ENCODE measurements around the gene GRIK1.

The GRIK1 gene

DNA sequence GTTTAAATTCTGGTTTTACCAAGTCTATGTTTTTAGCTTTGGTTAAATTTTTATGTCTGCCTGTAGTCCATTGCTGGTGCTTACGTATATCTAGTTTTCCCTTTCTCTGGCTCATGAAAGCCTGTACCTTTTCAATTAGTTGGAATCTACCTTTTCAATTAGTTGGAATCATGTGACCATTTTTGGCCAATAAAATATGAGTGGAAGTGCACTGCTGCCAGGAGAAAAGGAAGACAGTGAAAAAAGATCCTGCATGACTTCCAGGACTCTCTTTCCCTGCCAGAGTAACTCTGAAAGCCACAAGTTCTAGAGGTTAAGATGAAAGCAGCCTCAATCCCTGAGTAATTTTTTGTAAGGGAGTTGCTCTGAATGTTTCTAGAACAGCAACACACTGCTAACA lies 2.2 kb upstream of the GRIK1 start:
- H3K4me3 Mint-ChIP-seq, result no peak overlapping the region
- no peaks in the 10 kb centered on the region for H3K36me3 Mint-ChIP-seq (ENCODE audit: low read depth)
- H3K27ac Mint-ChIP-seq, result no peak overlapping the region
- no peaks in the 10 kb centered on the region for H3K9me3 Mint-ChIP-seq
- DNase-seq (ENCODE audit: low spot score), result no peak
- H3K27me3 Mint-ChIP-seq (ENCODE audit: low read depth), result peaks cover 36% of the 10 kb centered on the region
- no peaks in the 10 kb centered on the region for H3K4me1 Mint-ChIP-seq (ENCODE audit: low read depth)

DNA sequence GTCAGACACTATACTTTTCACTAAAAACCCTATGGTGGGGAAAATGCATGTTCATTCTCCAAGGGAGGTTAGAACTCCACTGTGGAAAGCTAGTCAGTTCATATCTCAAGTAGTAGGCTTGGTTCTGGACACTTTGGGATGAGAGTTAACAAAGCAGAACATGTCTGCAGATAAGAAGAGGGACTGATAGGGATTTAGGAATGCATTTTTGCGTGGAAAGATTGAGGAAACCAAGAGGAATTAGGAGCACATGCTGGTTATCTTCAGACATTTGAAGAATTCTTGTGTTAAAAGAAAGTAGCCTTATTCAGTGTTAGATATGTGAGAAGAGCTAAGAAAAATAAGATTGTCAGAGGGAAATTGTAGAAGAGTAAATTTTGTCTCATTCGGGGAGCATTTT lies 1.2 kb upstream of the GRIK1 start:
- no peaks in the 10 kb centered on the region for H3K4me1 Mint-ChIP-seq (ENCODE audit: low read depth)
- H3K27ac Mint-ChIP-seq, result no peak overlapping the region
- no peak for DNase-seq (ENCODE audit: low spot score)
- no peaks in the 10 kb centered on the region for H3K9me3 Mint-ChIP-seq
- H3K36me3 Mint-ChIP-seq (ENCODE audit: low read depth), result no peaks in the 10 kb centered on the region
- no peak overlapping the region for H3K4me3 Mint-ChIP-seq
- H3K27me3 Mint-ChIP-seq (ENCODE audit: low read depth), result peaks cover 36% of the 10 kb centered on the region

DNA sequence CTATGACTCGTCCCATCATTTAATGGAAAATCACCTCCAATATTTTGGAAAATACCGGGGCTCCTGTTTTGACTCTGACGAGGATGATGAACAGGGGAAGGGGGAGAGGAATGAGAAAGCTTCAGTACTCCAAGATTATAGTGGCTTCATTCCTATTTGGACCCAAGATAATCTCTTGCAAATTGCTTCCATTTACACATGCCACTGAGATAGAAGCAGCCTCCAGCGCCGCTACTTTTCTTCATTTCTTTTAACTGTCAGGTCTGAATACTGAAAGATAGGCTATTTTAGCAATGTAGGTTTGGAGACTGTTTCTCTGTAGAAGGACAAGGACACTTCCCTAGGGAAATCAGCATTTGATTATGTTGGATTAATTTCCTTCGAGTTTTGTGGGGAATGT lies 565 bp upstream of the GRIK1 start:
- Mint-ChIP-seq H3K4me3 (no peak overlapping the region), H3K36me3 (ENCODE audit: low read depth) (no peaks in the 10 kb centered on the region), H3K27me3 (ENCODE audit: low read depth) (peaks cover 36% of the 10 kb centered on the region), H3K4me1 (ENCODE audit: low read depth) (no peaks in the 10 kb centered on the region), H3K9me3 (no peaks in the 10 kb centered on the region), H3K27ac (no peak overlapping the region)
- DNase-seq (ENCODE audit: low spot score), result no peak

DNA sequence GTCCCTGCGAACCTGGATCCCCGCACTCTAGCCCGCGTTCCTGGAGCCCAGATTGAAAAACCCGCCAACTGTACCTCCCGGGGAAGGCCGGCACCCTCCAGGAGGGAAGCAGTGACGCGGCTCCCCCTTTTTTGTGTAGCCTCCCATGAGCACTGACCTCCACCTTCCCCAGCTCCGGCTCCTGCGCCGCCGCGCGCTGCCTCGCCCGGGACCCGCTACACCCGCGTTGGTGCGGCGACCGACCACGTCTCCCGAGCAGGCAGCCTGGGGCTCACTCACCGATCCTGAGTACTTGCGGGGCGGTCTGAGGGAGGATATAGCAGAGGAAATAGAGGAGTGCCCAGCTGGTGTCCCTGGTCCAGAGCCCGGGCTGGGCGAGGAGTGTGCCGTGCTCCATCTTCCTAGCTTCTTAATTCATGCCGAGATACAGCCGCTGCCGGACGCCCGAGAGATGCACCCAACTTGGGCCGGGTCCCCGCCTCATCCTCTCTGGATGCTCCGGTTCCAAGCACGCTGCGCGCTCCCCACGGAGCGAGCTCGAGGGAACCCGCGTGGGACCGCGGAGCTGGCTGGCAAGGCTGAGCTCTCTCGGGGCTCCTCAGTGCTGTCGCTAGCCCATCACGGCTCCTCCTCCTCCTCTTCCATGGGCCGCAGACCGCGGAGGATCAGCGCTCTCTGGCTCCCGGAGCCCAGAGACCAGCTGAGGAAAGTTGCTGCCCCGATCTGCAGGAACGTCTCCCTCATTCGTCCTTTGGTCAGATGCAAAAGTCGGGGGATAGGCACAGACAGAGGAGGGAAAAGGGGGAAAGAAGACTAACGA lies 482 bp downstream of the GRIK1 start:
- no peak overlapping the region for H3K4me3 Mint-ChIP-seq
- H3K4me1 Mint-ChIP-seq (ENCODE audit: low read depth), result no peaks in the 10 kb centered on the region
- DNase-seq (ENCODE audit: low spot score), result no peak
- H3K27ac Mint-ChIP-seq, result no peak overlapping the region
- H3K27me3 Mint-ChIP-seq (ENCODE audit: low read depth), result peaks cover 36% of the 10 kb centered on the region
- no peaks in the 10 kb centered on the region for H3K9me3 Mint-ChIP-seq
- H3K36me3 Mint-ChIP-seq (ENCODE audit: low read depth), result no peaks in the 10 kb centered on the region

DNA sequence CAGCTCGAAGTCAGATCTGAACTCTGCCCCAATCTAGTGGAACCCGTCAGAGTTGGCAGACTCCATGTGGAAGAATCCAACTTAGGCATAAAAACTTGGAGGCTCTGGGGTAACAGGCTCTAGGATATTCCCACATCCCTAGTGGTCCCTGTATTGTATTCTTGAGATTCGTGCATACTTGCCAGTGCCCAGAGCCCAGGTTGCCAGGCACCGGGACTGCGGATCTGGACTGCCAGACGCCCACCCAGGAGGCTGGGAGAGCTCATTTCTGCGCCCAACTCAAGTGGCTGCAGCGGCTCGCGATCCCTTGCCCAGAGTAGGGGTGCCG lies 1.1 kb downstream of the GRIK1 start:
- Mint-ChIP-seq H3K36me3 (ENCODE audit: low read depth) (no peaks in the 10 kb centered on the region), H3K9me3 (no peaks in the 10 kb centered on the region), H3K27ac (no peak overlapping the region), H3K27me3 (ENCODE audit: low read depth) (peaks cover 36% of the 10 kb centered on the region), H3K4me3 (no peak overlapping the region), H3K4me1 (ENCODE audit: low read depth) (no peaks in the 10 kb centered on the region)
- no peak for DNase-seq (ENCODE audit: low spot score)

DNA sequence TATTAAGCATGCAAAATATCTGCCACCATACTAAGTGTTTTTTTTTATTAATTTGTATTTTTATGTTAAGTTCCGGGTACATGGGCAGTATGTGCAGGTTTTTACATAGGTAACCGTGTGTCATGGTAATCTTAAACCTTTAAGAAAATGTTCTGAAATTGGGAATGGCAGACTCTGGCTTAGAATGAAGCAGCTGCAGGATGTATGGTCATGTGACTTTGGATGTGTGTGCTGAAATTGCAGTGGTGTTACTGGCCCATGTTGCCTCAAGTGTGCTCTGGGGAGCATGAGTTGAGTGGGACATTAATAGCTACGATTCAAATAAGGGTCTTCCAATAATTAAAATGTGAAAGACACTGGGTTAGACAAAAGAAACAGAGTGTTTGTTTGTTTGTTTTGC lies 6.7 kb downstream of the GRIK1 start:
- no peak overlapping the region for H3K27ac Mint-ChIP-seq
- no peak for DNase-seq (ENCODE audit: low spot score)
- no peaks in the 10 kb centered on the region for H3K4me1 Mint-ChIP-seq (ENCODE audit: low read depth)
- no peaks in the 10 kb centered on the region for H3K9me3 Mint-ChIP-seq
- H3K4me3 Mint-ChIP-seq, result no peak overlapping the region
- H3K36me3 Mint-ChIP-seq (ENCODE audit: low read depth), result no peaks in the 10 kb centered on the region
- peaks cover 5% of the 10 kb centered on the region for H3K27me3 Mint-ChIP-seq (ENCODE audit: low read depth)

DNA sequence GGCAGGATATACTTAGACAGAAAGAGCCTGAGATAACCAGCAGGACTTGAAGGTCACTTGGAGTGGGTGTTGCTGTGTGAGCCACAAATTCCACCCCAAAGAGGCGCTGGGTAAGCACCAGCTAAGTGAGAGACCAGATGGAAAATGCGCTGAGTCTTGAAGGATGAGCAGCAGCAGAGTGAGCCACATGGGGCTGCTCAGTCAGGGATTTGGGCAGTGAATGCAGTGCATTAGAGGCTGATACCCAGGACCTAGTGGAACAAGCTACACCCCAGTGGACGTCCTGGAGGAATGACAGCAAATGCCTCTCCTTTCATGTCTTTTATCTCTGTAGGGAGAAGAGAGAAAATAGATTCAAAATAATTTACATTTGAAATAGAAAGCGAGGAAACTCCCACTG lies 11.3 kb downstream of the GRIK1 start:
- H3K36me3 Mint-ChIP-seq (ENCODE audit: low read depth), result no peaks in the 10 kb centered on the region
- H3K27me3 Mint-ChIP-seq (ENCODE audit: low read depth), result no peaks in the 10 kb centered on the region
- no peak overlapping the region for H3K27ac Mint-ChIP-seq

DNA sequence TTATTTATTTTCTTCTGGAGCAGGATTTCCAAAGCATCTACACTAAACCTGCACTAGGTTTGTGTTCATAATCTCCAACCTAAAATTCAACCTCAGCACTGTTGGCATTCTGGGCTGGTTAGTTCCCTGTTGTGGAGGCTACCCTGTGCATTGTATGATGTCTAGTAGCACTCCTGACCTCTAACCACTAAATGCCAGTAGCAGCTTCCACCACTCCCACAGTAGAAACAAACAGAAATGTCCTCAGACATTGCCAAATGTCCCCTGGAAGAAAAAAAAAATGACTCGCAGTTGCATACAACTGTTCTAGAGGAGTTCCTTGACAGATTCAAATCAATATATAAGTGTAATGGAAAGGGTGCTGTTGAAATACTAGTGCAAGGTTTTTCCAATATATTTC lies 18.9 kb downstream of the GRIK1 start:
- no peaks in the 10 kb centered on the region for H3K4me1 Mint-ChIP-seq (ENCODE audit: low read depth)
- H3K4me3 Mint-ChIP-seq, result no peak overlapping the region
- DNase-seq (ENCODE audit: low spot score), result no peak
- H3K27me3 Mint-ChIP-seq (ENCODE audit: low read depth), result no peaks in the 10 kb centered on the region
- no peaks in the 10 kb centered on the region for H3K36me3 Mint-ChIP-seq (ENCODE audit: low read depth)
- no peaks in the 10 kb centered on the region for H3K9me3 Mint-ChIP-seq
- no peak overlapping the region for H3K27ac Mint-ChIP-seq

More for the DNA sequence above, 11.3 kb downstream of the GRIK1 start:
- Mint-ChIP-seq H3K9me3 (no peaks in the 10 kb centered on the region), H3K4me3 (no peak overlapping the region), H3K4me1 (ENCODE audit: low read depth) (no peaks in the 10 kb centered on the region)
- no peak for DNase-seq (ENCODE audit: low spot score)

DNA sequence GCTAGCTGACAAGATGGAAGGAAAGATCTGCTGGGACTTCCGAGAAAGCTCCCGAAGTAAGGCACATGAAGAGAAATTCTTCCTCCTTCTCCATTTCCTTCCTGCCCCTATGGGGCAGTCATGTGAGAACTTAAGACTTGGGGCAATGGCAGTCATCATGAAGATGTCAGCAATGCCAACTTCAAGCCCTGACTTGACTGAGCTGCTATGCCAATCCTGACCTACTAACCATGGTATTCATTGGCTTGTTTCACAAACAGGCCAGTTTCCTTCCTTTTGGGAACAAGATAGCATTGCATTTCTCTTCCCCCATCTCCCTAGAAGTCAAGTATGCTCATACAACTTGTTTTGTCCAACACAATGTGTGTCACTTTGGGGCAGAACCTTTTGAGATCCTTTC lies 25.5 kb downstream of the GRIK1 start:
- H3K4me1 Mint-ChIP-seq (ENCODE audit: low read depth), result no peaks in the 10 kb centered on the region
- H3K36me3 Mint-ChIP-seq (ENCODE audit: low read depth), result no peaks in the 10 kb centered on the region
- H3K4me3 Mint-ChIP-seq, result no peak overlapping the region
- no peak overlapping the region for H3K27ac Mint-ChIP-seq
- no peaks in the 10 kb centered on the region for H3K27me3 Mint-ChIP-seq (ENCODE audit: low read depth)
- DNase-seq (ENCODE audit: low spot score), result no peak
- H3K9me3 Mint-ChIP-seq, result no peaks in the 10 kb centered on the region

DNA sequence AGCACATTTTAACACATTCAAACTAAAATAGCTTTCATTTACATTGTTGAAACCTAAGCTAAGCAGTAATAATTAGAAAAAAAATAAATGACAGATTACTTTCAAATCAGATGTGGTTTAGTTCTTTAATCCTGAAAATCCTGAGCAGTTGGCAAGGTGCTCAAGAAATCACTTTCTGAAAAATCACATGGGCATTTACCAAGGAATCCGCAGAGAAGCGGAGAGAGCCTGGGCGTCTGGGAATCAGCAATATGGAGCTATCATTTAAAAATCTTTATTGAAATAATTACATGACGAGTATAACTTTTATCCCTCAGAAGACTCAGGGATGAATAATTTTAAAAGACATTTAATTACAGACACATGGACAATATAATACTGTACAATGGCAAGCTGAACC lies 30.2 kb downstream of the GRIK1 start:
- no peaks in the 10 kb centered on the region for H3K36me3 Mint-ChIP-seq (ENCODE audit: low read depth)
- H3K4me3 Mint-ChIP-seq, result no peak overlapping the region
- H3K27ac Mint-ChIP-seq, result no peak overlapping the region
- H3K27me3 Mint-ChIP-seq (ENCODE audit: low read depth), result no peaks in the 10 kb centered on the region
- H3K9me3 Mint-ChIP-seq, result no peaks in the 10 kb centered on the region
- no peak for DNase-seq (ENCODE audit: low spot score)
- H3K4me1 Mint-ChIP-seq (ENCODE audit: low read depth), result no peaks in the 10 kb centered on the region

DNA sequence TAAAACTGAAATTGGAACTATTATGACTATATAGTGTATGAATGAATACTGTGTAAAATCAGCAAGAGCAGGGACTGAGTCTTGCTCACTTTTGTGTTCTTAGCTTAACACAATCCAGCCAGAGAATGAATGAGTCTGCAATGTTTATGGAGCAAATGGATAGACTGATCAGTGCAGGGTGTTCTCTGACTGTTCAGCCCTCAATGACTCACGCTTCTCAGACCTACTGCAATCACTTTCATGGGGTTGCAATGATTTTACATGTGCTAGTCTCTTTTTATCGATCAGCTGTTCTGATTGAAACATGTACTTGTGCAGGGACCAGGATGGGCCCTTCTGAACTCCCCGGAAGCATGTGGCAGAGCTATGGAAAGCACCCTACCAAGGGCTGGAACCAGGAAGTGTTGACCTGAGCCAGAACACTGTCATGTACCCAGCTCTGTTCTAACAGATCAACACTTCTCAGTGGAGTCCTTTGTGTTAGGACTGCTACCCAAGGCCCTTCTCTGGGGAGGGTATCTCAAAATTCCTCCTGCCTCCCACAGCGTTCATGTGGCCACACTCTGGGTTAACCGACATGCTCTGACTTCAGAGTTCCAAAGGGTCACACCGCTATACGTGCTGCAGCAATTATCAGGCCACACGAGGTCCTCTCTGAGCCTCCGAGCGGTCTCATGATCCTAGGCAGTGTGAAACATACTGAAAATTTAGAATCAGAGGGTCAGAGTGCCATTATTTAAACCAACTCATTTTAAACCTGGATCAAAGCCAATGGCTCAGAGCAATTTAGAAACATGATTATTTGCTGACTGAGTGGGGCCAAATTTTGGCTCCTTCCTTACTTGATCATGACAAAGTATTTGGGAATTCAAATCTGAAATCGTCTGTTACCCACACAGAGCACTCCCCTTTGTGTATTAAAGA lies 35.2 kb downstream of the GRIK1 start:
- Mint-ChIP-seq H3K4me1 (ENCODE audit: low read depth) (no peaks in the 10 kb centered on the region), H3K27ac (no peak overlapping the region), H3K36me3 (ENCODE audit: low read depth) (no peaks in the 10 kb centered on the region), H3K9me3 (no peaks in the 10 kb centered on the region), H3K4me3 (no peak overlapping the region), H3K27me3 (ENCODE audit: low read depth) (no peaks in the 10 kb centered on the region)
- no peak for DNase-seq (ENCODE audit: low spot score)

DNA sequence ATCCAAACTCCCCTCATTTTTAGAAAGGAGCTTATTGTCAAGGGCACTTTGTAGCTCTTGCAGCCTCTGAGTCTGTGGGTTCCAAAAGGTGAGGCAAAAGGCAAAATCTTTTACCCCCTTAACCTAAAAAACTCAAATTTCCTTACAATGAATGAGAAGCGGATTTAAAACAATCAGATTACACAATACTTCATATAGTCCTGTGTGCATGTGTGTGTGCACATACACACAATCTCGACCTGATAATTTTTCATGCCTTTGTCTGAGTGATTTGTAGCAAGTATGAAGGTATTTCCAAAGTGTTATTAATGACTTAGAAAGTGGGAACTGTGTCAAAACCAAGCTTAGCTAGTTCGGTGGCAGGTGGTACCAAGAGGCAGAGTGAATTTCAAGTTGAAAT lies 42.9 kb downstream of the GRIK1 start:
- no peak overlapping the region for H3K27ac Mint-ChIP-seq
- DNase-seq (ENCODE audit: low spot score), result no peak
- no peaks in the 10 kb centered on the region for H3K9me3 Mint-ChIP-seq
- no peak overlapping the region for H3K4me3 Mint-ChIP-seq
- H3K36me3 Mint-ChIP-seq (ENCODE audit: low read depth), result no peaks in the 10 kb centered on the region
- no peaks in the 10 kb centered on the region for H3K4me1 Mint-ChIP-seq (ENCODE audit: low read depth)
- H3K27me3 Mint-ChIP-seq (ENCODE audit: low read depth), result no peaks in the 10 kb centered on the region

DNA sequence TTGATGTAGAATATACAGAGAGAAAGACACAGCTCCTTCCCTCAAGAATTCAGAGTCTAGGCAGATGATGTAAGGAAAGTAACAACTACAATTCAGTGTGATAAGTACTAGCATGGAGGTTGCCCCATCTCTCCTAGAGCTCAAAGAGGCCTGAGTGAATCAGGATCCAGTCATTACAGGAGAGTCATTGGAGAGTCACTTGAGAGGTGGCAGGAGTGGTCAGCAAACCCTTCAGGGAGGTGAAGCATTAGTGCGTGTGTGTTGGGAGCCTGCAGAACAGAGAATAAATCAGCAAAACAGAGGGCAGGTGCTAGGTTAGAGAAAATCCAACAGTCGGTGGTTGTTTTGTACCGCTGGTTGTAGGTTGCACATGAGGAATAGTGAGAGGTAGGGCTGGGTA lies 46.1 kb downstream of the GRIK1 start:
- no peaks in the 10 kb centered on the region for H3K27me3 Mint-ChIP-seq (ENCODE audit: low read depth)
- no peaks in the 10 kb centered on the region for H3K9me3 Mint-ChIP-seq
- no peak overlapping the region for H3K27ac Mint-ChIP-seq
- no peak overlapping the region for H3K4me3 Mint-ChIP-seq
- no peak for DNase-seq (ENCODE audit: low spot score)
- no peaks in the 10 kb centered on the region for H3K36me3 Mint-ChIP-seq (ENCODE audit: low read depth)
- no peaks in the 10 kb centered on the region for H3K4me1 Mint-ChIP-seq (ENCODE audit: low read depth)

DNA sequence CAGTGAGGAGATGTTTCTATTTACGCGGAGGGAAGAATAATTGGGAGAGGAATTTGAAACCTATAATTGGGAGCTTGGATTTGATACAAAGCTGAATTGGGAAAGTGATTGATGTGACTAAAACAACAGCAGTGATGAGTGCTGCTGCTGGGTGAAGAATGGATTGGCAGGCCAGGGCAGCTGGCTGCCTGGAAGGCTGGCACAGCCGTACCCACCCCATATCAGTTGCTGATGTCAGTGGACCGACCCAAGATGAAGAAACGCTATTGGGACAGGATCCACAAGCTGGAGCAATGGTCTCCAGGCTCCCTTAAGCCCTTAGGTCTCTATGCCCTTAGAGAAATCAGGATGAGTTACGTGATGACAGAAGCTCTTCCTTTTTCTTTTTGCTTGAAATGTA lies 47.4 kb downstream of the GRIK1 start:
- Mint-ChIP-seq H3K4me1 (ENCODE audit: low read depth) (no peaks in the 10 kb centered on the region), H3K4me3 (no peak overlapping the region), H3K27ac (no peak overlapping the region), H3K9me3 (no peaks in the 10 kb centered on the region), H3K36me3 (ENCODE audit: low read depth) (no peaks in the 10 kb centered on the region), H3K27me3 (ENCODE audit: low read depth) (no peaks in the 10 kb centered on the region)
- DNase-seq (ENCODE audit: low spot score), result no peak
